Right ventricle myocardium inferior (tissue), 1 donor: ENCODE results near the gene TBCD. TPM values are rescaled to one million over a fixed set of nuclear protein-coding genes. Genes with fewer than 3 reads are reported as not detected.
"Not testable (repeated sequence)": the region's sequence is repeated elsewhere in the genome, so short reads cannot be mapped to it uniquely, and the experiment has no call there.

ENCODE experiments used
- ATAC-seq: fragments of 200-7000 bp; cut with Tn5 transposase; one replicate; pipeline ENCODE4 v1.9.1; 2020; ENCODE audit warnings: mild to moderate bottlenecking, moderate library complexity
- DNase-seq: peaks from one replicate; pipeline ENCODE4 v3.0.0; 2021; ENCODE audit errors: missing footprints
- intact Hi-C: fragments of 100-400 bp; cut with DNase I; formaldehyde crosslinking; loops from one replicate; pipeline ENCODE4 v1.11.0; 2022
- total RNA-seq: library from RNA; stranded (reverse); fragmentation: NEBNext Ultra II Directional; extraction: Animal tissue kit (Norgen Biotek cat#: 25700); gene quantifications from one replicate; pipeline ENCODE4 v1.2.1, GENCODE V29; 2021
- donor health status: DM: no; HTN: yes; CAD: no; lungs with severe emphysema.

The TBCD gene
- total RNA-seq, 1 donor from 2014 or later = 43.4 TPM

DNA sequence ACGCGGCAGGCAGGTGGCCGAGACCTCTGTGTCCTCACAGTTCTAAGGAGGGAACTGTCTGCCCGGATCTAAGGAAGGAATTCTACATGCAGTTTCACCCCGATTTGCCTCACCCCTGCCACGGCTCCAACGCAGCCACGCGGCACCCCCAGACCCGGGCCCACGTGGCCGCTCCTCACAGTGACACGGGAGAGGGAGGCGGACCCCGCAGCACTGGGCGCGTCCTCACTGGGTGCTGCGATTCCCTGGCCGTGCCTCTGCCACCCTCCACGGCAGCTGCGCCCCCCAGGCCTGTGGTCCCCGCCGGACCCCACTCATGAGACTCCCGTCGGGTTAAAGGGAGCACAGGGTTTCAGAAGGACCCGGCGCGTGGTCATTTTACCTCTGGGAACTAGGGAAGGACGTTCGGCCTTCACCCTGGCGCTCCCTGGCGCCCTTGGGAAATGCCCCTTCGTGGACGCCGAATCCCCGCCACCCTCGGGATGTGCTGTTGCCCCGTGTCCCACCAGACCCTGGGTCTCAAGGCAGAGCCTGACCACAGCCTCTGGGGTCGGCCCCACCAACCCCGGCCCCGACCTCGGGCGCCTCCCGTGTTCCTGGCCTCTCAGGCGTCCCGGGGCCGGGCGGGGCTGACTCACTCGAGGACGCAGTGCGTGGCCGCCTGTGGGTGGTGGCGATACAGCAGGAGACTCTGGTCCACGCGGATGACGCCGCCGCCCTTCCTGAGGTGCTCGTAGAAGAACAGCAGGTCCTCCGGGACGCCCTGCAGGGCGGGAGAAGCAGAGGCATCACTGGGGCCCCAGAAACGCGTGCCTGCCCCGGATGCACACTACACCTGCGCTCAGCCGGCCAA, 208.8 kb downstream of the TBCD start:
- intact Hi-C loops = loop anchor here (5.0 kb wide), 1 partner anchor 117 kb away; the partner anchor contains the start of gene METRNL
- DNase-seq (no peak), ATAC-seq (no peak)

DNA sequence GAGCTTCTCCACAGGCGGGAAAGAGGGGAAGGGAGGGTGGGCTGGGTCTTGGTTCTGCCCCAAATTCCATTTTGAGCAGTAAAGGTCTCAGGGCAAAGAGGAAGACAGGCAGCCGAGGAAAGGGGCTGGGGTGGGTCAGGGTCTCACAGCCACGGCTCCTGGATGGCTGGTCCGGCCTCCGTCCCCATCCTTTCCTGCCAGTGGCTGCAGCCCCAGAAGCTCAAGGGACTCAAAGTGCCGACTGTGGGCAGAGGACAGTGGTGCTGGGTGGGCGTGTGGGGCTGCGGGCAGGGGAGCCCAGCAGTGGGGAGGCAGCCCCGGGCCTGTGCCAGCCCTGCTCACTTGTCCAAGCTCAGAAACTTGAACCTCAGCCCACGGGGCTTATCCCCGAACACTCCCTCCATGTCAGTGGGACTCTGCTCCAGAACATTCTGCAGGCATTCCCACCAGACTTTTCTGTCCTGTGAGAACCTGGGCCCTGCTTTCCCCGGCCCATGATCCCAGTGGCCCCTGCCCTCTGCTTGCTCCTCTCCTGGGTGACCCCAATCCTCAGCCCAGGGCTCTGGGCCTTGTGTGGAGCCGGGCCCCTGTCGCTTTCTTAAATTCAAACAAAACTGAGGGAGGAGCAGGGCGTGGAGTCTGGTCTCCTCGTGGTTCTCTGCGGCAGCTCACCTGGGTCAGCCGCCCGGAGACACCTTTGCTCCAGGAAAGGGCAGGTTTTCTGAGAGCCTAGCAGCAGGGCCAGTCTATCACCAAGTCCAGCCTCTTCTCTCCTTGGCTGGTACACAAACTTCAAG, 209.7 kb downstream of the TBCD start:
- DNase-seq = no peak
- no peak for ATAC-seq
- intact Hi-C loops = loop anchor here (5.0 kb wide), 1 partner anchor 116 kb away; the partner anchor contains the start of gene METRNL

DNA sequence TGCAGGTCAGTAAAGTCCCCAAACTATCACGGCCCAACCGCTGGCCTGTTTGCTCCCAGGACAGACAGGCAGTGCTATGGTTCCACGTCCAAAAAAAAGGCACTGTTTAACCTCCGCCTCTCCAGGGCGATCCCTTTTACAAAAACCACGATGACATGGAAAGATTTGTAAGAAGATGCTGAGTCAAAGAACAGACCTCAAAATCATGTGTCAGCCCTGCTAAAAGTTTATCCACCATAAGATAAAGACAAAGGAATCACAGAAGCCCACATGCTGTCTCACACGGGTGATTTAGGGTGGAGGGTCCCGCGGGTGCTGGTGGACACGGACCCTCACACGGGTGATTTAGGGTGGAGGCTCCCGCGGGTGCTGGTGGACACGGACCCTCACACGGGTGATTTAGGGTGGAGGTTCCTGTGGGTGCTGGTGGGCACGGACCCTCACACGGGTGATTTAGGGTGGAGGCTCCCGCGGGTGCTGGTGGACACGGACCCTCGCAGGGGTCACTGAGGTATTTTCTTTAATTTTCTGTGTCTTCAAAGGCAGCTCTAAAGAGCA, 210.4 kb downstream of the TBCD start:
- intact Hi-C loops = loop anchor here (5.0 kb wide), 1 partner anchor 115 kb away; the partner anchor contains the start of gene METRNL
- no peak for DNase-seq
- ATAC-seq = no peak

DNA sequence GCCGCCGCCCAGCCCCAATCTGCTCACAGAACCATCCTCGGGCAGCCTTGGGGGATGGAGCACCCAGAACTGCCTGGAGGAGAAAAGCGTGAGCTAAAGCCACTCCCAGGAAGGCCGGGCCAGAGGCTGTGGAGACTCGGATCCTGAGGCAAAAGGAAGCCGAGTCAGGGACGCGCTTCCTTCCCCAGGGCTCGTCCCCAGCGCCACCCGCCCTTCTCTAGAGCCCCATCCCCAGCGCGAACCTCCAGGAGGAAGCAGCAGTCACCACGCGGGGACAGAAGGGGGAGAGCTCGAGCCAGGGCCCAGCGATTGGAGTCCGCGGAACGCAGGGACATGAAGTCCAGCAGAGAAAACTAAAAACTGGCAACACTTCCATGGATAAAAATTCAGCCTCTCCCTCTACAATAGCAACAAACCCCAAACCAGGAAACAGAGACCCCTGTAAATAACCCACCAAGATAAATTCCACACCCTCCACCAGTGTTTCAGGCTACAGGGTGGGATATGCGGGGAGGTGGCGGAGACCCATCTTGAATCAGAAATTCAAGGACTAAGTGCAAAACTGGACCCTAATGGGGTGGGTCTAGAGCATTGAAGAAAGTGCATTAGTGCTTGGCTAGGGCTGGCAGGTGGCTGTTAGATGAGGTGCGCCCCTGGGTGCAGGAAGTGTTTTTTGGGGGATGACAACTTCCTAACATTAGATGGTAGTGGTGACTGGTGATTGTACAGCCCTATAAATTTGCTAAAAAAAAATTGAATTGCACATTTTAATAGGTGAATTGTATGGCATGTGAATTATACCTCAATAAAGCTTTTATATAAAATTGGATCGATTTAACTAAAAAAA, 211.5 kb downstream of the TBCD start:
- ATAC-seq (peak; percentile 91), DNase-seq (peak; percentile 91)
- intact Hi-C loops = loop anchor here (5.0 kb wide), 1 partner anchor 114 kb away; the partner anchor contains the start of gene METRNL

DNA sequence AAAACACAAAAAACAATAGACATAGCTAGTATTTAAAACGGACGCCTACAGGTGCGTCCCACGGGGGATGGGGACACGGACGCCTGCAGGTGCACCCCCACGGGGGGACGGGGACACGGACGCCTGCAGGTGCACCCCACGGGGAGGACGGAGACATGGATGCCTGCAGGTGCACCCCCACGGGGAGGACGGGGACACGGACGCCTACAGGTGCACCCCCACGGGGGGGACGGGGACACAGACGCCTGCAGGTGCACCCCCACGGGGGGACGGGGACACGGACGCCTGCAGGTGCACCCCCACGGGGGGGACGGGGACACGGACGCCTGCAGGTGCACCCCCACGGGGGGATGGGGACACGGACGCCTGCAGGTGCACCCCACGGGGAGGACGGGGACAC, 212.6 kb downstream of the TBCD start:
- intact Hi-C loops = loop anchor here (5.0 kb wide), 1 partner anchor 113 kb away; the partner anchor contains the start of gene METRNL
- not testable (repeated sequence) for DNase-seq, ATAC-seq

DNA sequence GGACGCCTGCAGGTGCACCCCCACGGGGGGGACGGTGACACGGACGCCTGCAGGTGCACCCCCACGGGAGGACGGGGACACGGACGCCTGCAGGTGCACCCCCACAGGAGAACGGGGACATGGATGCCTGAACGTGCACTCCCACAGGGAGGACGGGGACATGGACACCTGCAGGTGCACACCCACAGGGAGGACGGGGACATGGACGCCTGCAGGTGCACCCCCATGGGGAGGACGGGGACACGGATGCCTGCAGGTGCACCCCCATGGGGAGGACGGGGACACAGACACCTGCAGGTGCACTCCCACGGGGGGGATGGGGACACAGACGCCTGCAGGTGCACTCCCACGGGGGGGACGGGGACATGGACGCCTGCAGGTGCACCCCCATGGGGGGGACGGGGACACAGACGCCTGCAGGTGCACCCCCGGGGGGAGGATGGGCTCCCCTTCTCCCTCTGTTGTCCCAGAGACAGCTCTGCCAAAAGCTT, 213.0 kb downstream of the TBCD start:
- no peak for DNase-seq
- intact Hi-C loops = loop anchor here (5.0 kb wide), 1 partner anchor 112 kb away; the partner anchor contains the start of gene METRNL

DNA sequence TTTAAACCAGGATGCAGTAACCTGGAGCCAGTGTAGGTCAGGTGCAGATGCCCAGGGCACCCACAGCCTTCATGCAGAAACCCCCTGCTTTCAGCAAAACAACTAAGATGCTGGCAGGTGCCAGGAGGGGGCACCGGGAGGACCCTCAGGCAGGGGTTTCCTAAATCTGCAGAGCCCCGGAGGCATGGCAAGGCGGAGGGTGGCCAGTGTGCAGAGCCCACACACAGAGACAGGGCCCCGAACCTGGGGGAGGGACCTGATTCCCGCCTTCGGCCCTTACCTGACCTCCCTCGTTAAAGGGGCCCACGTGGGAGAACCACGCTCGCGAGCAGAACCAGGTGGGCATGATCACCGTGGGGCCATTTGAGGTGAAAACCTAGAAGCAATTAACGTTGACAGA, 213.5 kb downstream of the TBCD start:
- no peak for DNase-seq
- intact Hi-C loops = no loop called here
- ATAC-seq = no peak

More for the DNA sequence above, 213.0 kb downstream of the TBCD start:
- no peak for ATAC-seq

DNA sequence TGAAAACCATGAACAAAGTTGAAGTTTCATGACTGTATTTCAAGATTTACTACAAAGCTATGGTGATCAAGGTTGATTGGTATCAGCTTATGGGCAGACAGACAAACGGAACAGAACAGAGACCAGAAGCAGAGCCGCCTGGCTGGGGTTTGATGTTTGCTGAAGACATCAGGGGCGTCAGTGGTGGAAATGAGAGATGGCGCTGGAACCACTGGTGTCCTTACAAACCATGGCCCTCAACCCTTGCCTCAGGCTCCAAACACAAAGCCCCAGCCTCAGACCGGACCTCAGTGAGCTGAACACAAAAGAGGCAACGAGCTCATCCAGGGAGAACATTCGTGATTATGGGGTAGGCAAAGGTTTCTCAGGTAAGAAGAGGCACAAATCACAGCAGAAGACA, 214.6 kb downstream of the TBCD start:
- ATAC-seq (no peak), DNase-seq (no peak)
- intact Hi-C loops = no loop called here

DNA sequence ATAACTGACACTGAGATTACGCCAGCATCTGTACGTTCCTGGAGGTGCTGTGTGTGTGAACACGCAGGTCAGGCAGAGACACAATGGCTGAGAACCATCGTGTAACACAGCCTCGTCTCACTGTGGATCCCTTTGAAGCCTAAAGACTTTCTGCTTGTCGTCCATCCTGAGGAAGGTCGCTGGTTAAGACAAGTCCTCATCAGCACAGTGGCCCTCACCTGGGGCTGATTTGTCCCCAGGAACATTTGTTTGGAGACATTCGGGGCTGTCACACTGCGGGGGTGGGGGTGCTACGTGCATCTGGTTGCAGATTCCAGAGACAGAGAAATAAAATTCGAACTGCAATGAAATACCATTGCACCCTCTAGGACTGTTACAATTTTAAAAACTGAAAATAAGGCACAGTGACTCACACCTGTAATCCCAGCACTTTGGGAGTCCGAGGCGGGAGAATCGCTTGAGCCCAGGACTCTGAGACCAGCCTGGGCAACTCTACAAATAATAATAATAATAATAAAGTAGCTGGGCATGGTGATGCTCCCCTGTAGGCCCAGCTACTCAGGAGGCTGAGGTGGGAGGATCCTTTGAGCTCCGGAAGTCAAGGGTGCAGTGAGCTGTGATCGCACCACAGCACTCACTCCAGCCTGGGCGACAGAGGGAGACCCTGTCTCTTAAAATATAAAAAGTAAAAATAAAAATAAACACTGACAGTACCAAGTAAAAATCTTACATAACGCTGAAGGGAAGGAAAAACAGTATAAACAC, 215.6 kb downstream of the TBCD start:
- DNase-seq = no peak
- ATAC-seq = no peak
- intact Hi-C loops = no loop called here

DNA sequence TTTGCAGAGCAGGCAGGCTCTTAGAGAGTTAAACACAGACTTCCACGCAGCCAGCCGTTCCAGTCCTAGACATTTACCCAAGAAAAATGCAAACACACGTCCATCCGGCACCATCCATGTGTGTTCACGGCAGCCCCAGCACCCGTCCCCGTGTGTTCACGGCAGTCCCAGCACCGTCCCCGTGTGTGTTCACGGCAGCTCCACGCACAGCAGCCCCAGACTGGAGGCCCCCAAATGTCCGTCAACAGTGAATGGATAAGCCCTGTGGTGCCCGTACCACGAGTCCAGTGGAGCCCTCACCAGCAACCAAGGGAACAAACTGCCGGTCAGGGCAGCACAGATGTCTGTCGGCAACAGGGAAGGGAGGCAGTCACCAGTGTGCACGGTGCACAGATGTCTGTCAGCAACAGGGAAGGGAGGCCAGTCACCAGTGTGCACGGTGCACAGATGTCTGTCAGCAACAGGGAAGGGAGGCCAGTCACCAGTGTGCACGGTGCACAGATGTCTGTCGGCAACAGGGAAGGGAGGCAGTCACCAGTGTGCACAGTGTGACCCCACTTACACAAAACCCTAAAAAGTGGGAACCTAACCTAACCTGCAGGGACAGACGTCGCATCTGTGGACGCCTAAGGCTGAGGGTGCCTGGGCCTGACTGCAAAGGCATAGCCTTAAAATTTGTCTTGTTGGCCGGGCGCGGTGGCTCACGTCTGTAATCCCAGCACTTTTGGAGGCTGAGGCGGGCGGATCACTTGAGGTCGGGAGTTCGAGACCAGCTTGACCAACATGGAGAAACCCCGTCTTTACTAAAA, 216.4 kb downstream of the TBCD start:
- intact Hi-C loops, ATAC-seq, DNase-seq: not testable (repeated sequence)

DNA sequence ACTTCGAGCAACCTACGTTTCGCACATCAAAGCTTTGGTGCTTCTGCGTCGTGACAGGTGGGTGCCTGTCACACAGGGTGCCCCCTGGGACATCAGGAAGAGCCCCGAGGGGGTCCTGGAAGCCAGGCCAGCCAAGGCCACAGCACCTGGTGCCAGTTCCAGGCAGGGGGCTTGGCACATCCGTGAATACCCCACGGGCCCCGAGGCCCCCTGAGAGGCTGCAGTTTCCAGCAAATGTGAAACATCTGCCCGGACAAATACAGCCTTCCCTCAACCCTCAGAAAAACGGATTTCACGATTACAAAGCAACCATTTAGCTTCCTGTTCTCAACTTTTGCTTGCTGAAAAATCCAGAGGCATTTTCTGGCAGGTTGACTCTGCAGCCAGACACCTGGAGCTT, 218.2 kb downstream of the TBCD start:
- intact Hi-C loops = no loop called here
- no peak for DNase-seq
- ATAC-seq = no peak

DNA sequence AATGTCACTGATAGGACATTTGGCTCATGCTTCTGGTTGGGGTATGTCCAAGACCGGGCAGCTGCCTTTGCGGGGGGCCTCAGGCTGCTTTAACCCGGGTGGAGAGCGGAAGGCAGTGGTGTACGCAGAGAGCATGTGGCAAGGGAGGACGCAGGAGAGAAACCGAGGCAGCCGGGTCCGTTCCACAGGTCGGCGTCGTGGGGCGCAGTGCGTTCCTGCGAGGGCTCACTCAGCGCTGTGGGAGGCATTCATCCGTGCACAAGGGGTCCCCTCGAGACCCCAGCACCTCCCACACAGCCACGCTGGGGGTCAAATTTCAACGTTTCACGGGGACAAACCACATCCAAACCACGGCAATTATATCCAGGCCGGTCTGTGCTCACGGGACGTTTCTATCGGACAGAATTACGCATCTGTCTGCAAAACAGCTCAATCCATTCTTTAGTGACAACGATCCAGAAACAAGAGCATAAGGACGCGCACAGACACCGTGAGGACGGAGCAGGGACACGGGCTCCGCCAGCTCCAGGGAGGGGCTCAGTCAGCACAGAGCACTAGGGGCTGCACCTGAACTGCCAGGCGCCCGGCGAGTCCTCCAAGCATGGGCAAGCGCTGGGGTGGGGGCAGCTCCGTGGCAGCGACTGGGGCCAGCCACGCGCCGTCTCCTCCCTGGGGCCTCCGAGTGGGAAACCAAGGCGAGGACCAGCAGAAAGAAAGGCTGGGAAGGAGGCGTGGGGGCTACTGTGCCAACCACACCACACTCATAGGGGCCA, 219.1 kb downstream of the TBCD start:
- DNase-seq = no peak
- no peak for ATAC-seq
- intact Hi-C loops = no loop called here

DNA sequence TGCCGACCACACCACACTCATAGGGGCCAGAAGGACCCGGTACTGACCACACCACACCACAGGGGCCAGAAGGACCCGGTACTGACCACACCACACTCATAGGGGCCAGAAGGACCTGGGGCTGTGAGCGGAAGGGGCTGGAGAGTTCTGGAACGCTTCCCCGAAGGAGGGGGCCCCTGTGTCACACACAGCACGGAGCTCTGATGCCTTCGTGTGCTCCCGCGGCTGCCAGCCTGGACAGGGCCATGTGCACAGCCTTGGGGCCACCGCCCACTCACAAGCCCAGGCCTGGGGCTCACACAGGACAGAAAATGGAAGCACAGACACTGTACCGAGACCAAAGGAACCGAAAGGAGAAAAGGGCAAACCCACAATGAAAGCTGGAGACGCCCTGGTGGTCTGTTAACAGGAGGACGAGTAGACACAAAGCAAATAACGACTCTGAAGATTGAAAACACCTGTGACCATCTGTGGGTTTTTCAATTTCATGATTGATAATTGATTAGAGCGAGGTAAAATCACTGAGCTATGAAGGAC, 221.0 kb downstream of the TBCD start:
- ATAC-seq = no peak
- intact Hi-C loops = no loop called here
- DNase-seq = no peak

DNA sequence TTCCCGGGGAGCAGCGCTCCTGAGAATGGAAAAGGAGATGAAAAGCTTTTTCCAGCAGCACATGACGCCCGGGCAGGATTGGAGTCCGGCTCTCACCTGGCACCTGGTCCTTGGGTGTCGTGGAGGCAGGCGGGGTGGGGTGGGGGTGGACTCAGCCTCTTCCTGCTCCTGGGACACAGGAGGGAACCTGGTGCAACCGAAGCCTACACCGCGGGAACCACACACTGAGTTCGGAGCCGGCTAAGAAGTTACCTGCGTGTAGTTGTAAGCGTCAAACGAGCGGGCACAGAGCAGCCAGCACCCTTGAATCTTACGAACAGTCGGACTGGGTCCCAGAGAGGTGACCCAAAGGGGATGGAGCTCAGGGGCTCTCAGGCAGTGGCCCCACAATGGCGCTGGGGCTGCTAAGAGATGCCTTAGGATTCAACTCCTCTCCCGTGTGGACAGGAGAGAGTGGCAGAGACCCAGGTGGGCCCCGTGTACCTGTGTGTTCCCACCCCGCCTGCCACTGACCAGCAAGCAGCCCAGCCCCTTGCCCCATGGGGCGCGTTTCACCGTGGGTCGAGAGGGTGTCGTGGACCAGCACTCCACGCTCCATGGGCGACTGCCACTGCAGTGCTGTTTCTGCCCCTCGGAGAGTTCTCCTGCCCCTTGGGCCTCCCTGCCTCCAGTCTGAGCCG, 221.7 kb downstream of the TBCD start:
- intact Hi-C loops = no loop called here
- ATAC-seq = no peak
- no peak for DNase-seq
